BE2C (cell line): ENCODE results near the gene KRT2.

Experiments
- DNase-seq: peaks from one replicate; pipeline ENCODE4 v3.0.0-alpha.2; 2020
- H3K27me3 ChIP-seq: fragments of 250-450 bp; sonication (Bioruptor Pico); 2 replicates; pipeline ENCODE4 v1.5.1; 2020; ENCODE audit warnings: mild to moderate bottlenecking
- H3K36me3 ChIP-seq: fragments of 250-450 bp; sonication (Bioruptor Pico); 2 replicates; pipeline ENCODE4 v1.5.1; 2020; ENCODE audit warnings: mild to moderate bottlenecking
- H3K4me1 ChIP-seq: fragments of 250-450 bp; sonication (Bioruptor Pico); 2 replicates; pipeline ENCODE4 v1.5.1; 2020
- H3K4me3 ChIP-seq: 2 replicates; pipeline ENCODE4 v1.5.1; 2011; ENCODE audit warnings: low read depth, low read length
- H3K9me3 ChIP-seq: fragments of 250-450 bp; sonication (Bioruptor Pico); 2 replicates; pipeline ENCODE4 v1.5.1; 2020
- CTCF ChIP-seq: IDR thresholded peaks from 2 replicates; pipeline ENCODE4 v1.5.1; 2012; ENCODE audit warnings: mild to moderate bottlenecking, low read depth, low read length

Gene KRT2

DNA sequence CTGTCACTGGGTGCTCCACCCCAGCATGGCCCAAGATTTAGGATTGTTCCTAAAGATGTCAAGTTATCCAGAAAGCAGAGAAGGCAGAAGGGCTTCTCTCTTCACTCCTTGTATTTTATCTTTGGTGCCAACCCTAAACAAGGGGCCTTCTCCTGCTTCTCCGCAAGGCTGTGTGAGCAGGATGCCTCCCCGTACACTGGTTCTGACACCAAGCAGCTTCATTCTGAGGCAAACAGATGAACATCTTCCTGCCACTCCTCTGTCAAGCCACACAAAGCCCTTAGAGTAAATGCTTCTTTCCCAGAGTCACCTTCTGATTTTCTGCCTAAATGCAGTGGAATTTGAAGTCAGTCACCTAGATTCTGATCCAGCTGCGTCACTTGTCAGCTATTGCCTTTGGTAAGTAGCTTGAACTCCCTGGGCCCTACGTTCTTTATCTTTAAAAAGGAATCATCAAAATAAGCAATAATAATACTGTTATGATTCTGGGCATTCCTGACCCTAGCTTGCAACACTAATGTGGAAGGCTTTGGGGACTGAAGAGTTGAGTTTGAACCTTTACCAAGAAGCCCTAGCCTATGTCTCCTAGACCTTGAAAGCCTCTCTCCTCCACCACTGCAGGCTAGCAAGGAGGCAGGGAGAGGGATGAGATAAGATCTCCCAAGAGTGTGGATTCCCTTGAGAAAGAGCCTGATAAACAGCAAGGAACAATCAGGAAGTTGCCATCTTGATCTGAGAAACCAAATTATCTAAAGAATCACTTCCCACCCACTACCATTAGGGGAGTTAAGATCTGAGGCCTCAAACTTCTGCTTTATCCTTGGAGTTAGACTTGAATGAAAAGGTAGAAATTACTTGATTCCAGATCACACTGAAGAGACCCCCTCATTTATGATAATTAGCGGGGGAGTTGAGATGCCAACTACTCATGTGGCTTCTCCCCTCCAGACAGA is 39.3 kb downstream of the KRT2 start:
- Histone ChIP-seq H3K4me3 (no peak overlapping the region), H3K27me3 (peaks cover 19% of the 10 kb centered on the region), H3K9me3 (no peaks in the 10 kb centered on the region), H3K4me1 (no peaks in the 10 kb centered on the region), H3K36me3 (no peaks in the 10 kb centered on the region)
- no peak for DNase-seq
- TF ChIP-seq CTCF, result no peak

DNA sequence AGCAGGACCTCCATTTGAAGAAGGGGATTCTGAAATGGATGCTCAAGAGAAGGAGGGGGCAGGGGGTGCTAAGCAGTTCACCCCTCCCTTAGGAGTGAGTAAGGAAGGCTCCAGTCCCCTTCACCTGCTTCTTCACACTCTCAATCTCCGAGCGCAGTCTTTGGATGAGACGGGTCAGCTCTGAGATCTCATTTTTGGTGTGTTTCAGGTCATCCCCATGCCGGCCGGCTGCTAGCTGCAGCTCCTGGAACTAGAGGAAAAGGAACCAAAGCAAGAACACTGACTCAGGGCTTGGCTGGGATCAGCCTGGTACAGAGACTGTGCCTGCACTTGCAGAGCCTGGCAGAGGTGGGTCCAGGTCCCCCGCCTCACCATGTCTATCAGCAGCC is 40.9 kb downstream of the KRT2 start:
- peaks cover 11% of the 10 kb centered on the region; the same call in 1 of the 2 replicates for H3K27me3 ChIP-seq
- H3K4me1 ChIP-seq, result no peaks in the 10 kb centered on the region
- no peak for DNase-seq
- TF ChIP-seq CTCF, result no peak
- H3K9me3 ChIP-seq, result no peaks in the 10 kb centered on the region
- H3K36me3 ChIP-seq, result no peaks in the 10 kb centered on the region
- no peak overlapping the region for H3K4me3 ChIP-seq

GRCh38 chr12:52608826-52609630 is 43.0 kb downstream of the KRT2 start:
- no peaks in the 10 kb centered on the region for H3K4me1 ChIP-seq
- H3K27me3 ChIP-seq, result 0 out of 2 replicates have a peak, but pooled peaks cover 8% of the 10 kb centered on the region
- no peak overlapping the region for H3K4me3 ChIP-seq
- H3K9me3 ChIP-seq, result no peaks in the 10 kb centered on the region
- no peak for DNase-seq
- TF ChIP-seq CTCF, result no peak
- no peaks in the 10 kb centered on the region for H3K36me3 ChIP-seq

GRCh38 chr12:52608161-52608560 is 43.9 kb downstream of the KRT2 start:
- no peaks in the 10 kb centered on the region for H3K4me1 ChIP-seq
- H3K4me3 ChIP-seq, result no peak overlapping the region
- no peak for TF ChIP-seq CTCF
- H3K9me3 ChIP-seq, result no peaks in the 10 kb centered on the region
- no peaks in the 10 kb centered on the region for H3K36me3 ChIP-seq
- 0 out of 2 replicates have a peak, but pooled peaks cover 8% of the 10 kb centered on the region for H3K27me3 ChIP-seq
- DNase-seq, result no peak

GRCh38 chr12:52607314-52607713 is 44.7 kb downstream of the KRT2 start:
- no peak for TF ChIP-seq CTCF
- Histone ChIP-seq H3K4me1 (no peaks in the 10 kb centered on the region), H3K36me3 (no peaks in the 10 kb centered on the region), H3K9me3 (no peaks in the 10 kb centered on the region), H3K4me3 (no peak overlapping the region), H3K27me3 (peaks cover 10% of the 10 kb centered on the region)
- DNase-seq, result no peak
